GM23248 (cell line): Measurements from ENCODE around the gene PIP4K2C.

Experiments
- EZH2 ChIP-seq: fragments of 200-600 bp; sonication (generic); IDR thresholded peaks from 2 replicates; pipeline ENCODE4 v1.6.1; 2018; ENCODE audit warnings: antibody characterized with exemption, mild to moderate bottlenecking; ENCODE audit not compliant: insufficient read depth, poor library complexity, severe bottlenecking
- EZH2phosphoT487 ChIP-seq: fragments of 200-600 bp; sonication (generic); IDR thresholded peaks from 2 replicates; pipeline ENCODE4 v1.6.1; 2018; ENCODE audit warnings: antibody characterized with exemption, moderate library complexity, mild to moderate bottlenecking, low read depth; ENCODE audit not compliant: insufficient read depth

DNA sequence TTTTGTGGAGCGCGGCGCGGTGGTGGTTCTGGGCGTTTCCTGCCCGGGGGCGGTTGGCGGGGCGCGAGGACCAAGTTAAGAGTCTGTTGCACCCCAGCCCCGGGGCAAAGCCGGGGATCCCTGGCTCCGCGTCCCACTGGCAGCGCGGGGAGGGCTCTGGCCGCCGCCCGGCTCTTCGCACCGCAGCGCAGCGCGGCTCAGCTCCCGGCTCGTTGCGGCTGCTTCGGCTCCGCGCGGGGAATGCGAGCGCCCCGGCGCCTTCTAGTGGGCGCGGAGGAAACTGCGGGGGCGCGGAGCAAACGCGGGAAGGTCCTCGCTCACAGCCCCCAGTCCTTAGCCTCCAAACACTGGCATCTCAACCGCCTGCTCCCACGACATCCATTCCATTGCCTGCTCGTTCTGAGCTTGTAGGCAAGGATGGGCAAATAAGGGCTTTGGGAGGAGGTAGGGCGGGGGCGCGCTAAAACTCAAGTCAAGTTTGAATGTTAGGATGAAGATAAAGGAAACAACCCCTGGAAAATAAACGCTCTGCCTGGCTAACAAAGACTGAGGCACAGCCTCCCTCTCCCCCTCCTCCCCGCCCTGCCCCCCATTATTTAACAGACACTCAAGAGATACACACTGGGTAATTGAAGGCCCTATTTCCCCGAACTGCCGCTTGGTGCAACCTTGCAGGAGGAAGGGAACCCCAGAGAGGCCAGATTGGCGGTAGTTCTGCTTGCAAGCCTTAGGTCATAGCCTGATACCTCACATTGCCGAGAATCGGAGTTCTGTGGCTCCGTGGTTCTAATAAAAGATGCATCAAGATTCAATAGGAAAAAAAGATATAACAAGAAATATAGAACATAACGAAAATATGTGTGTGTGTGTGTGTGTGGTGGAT, 42.2 kb downstream of the PIP4K2C start, which contains the start of gene B4GALNT1:
- TF ChIP-seq EZH2phosphoT487, result no peak
- no peak for TF ChIP-seq EZH2
